A549 (cell line): Measurements from ENCODE around the gene HLF. TPM values are rescaled to one million over a fixed set of nuclear protein-coding genes. Genes with fewer than 3 reads are reported as not detected.

ENCODE experiments used
- ATAC-seq, 2 experiments: fragments of 200-7000 bp in 1 of 2; fragments of >200 bp in 1 of 2; cut with Nextera tagmentation in 1 of 2; cut with Tn5 transposase in 1 of 2; 3 replicates each; pipeline versions ENCODE4 v1.8.0 to v1.9.1; 2018 to 2020; ENCODE audit warnings: mild to moderate bottlenecking in 1 of 2, moderate library complexity in 1 of 2
- CTCF ChIA-PET: fragments of 300-600 bp; sonication (Branson Sonifier 250); formaldehyde crosslinking; extraction: SDS; loops from one replicate; lab custom pipeline; 2021; ENCODE audit warnings: antibody characterized with exemption, inconsistent platforms; lab: Yijun Ruan, JAX
- POLR2A ChIA-PET: fragments of 350-600 bp; formaldehyde crosslinking; extraction: SDS; loops from one replicate; lab custom pipeline; 2021; ENCODE audit warnings: antibody characterized with exemption, inconsistent platforms; lab: Yijun Ruan, JAX
- DNase-seq, 2 experiments: peaks; one replicate each; pipeline versions ENCODE4 v3.0.0 to v3.0.0-alpha.2; 2011 to 2016; ENCODE audit warnings: low read depth in 1 of 2, low spot score in 1 of 2
- FAIRE-seq: peaks from 2 replicates; lab custom pipeline; 2011; peaks lifted over from hg19 to GRCh38; lab: Jason Lieb, UNC
- H3K27ac ChIP-seq, 2 experiments: fragments of >200 bp; sonication (Bioruptor Twin); formaldehyde crosslinking; 3 replicates each; pipeline ENCODE4 v1.5.1; 2016 to 2017
- H3K4me1 ChIP-seq: fragments of >200 bp; sonication (Bioruptor Twin); formaldehyde crosslinking; 3 replicates; pipeline ENCODE4 v1.6.1; 2016
- H3K4me2 ChIP-seq: fragments of >200 bp; sonication (Bioruptor Twin); formaldehyde crosslinking; 3 replicates; pipeline ENCODE4 v1.6.1; 2016
- H3K4me3 ChIP-seq: fragments of >200 bp; sonication (Bioruptor Twin); formaldehyde crosslinking; 3 replicates; pipeline ENCODE4 v1.5.1; 2016
- H3K9me3 ChIP-seq: fragments of >200 bp; sonication (Bioruptor Twin); formaldehyde crosslinking; 3 replicates; pipeline ENCODE4 v1.6.1; 2016
- ATOH8 ChIP-seq: fragments of 250-450 bp; sonication (Bioruptor Pico); IDR thresholded peaks from 2 replicates; pipeline ENCODE4 v1.5.0; 2020; ENCODE audit warnings: low read depth, mild to moderate bottlenecking, moderate library complexity
- EHF ChIP-seq: fragments of 250-450 bp; sonication (Bioruptor Pico); IDR thresholded peaks from 2 replicates; pipeline ENCODE4 v1.5.0; 2020; ENCODE audit warnings: mild to moderate bottlenecking
- EP300 ChIP-seq, 2 experiments: fragments of >200 bp; sonication (Bioruptor Twin); formaldehyde crosslinking; IDR thresholded peaks; 2 replicates in 1 of 2; 3 replicates in 1 of 2; pipeline ENCODE4 v1.6.1; 2016 to 2017
- ESRRA ChIP-seq: fragments of 150-350 bp; IDR thresholded peaks from 2 replicates; pipeline ENCODE4 v1.6.1; 2014; ENCODE audit warnings: mild to moderate bottlenecking, low read length, borderline replicate concordance
- FOSB ChIP-seq: fragments of 250-450 bp; sonication (Bioruptor Pico); IDR thresholded peaks from 2 replicates; pipeline ENCODE4 v1.5.0; 2020; ENCODE audit warnings: mild to moderate bottlenecking, moderate library complexity
- FOXS1 ChIP-seq: fragments of 250-450 bp; sonication (Bioruptor Pico); IDR thresholded peaks from 2 replicates; pipeline ENCODE4 v1.5.0; 2020; ENCODE audit warnings: mild to moderate bottlenecking, moderate library complexity
- HOXA7 ChIP-seq: fragments of 250-450 bp; sonication (Bioruptor Pico); IDR thresholded peaks from 2 replicates; pipeline ENCODE4 v1.5.0; 2020; ENCODE audit warnings: mild to moderate bottlenecking, moderate library complexity
- PBX3 ChIP-seq: IDR thresholded peaks from 2 replicates; pipeline ENCODE4 v1.6.1; 2012
- PHF8 ChIP-seq: fragments of 200-600 bp; sonication (generic); IDR thresholded peaks from 2 replicates; pipeline ENCODE4 v1.6.1; 2016; ENCODE audit warnings: low read depth, mild to moderate bottlenecking, antibody characterized with exemption, moderate library complexity, borderline replicate concordance
- POLR2A ChIP-seq: IDR thresholded peaks from 2 replicates; pipeline ENCODE4 v1.6.1; 2012; ENCODE audit warnings: mild to moderate bottlenecking, low read length
- RAD21 ChIP-seq, 2 experiments: fragments of >200 bp in 1 of 2; sonication (Bioruptor Twin) in 1 of 2; formaldehyde crosslinking in 1 of 2; IDR thresholded peaks in 1 of 2; conservative IDR thresholded peaks in 1 of 2; 2 replicates in 1 of 2; 3 replicates in 1 of 2; pipeline ENCODE4 v1.6.1; 2012 to 2018; ENCODE audit warnings: inconsistent platforms in 1 of 2
- RARB ChIP-seq: fragments of 250-450 bp; sonication (Bioruptor Pico); IDR thresholded peaks from 2 replicates; pipeline ENCODE4 v1.8.0; 2021; ENCODE audit warnings: mild to moderate bottlenecking, moderate library complexity
- RNF2 ChIP-seq: fragments of 200-600 bp; sonication (generic); IDR thresholded peaks from 2 replicates; pipeline ENCODE4 v1.6.1; 2016; ENCODE audit warnings: low read depth, mild to moderate bottlenecking, antibody characterized with exemption, moderate library complexity, borderline replicate concordance
- SREBF2 ChIP-seq: fragments of 450-650 bp; IDR thresholded peaks from 2 replicates; pipeline ENCODE4 v1.6.1; 2014; ENCODE audit warnings: mild to moderate bottlenecking, moderate library complexity
- TFCP2L1 ChIP-seq: fragments of 250-450 bp; sonication (Bioruptor Pico); IDR thresholded peaks from 2 replicates; pipeline ENCODE4 v1.5.0; 2021; ENCODE audit warnings: mild to moderate bottlenecking
- ZC3H11A ChIP-seq: fragments of 450-650 bp; IDR thresholded peaks from 2 replicates; pipeline ENCODE4 v1.6.1; 2014; ENCODE audit warnings: antibody characterized with exemption, mild to moderate bottlenecking
- ZFP36 ChIP-seq: fragments of 450-650 bp; IDR thresholded peaks from 2 replicates; pipeline ENCODE4 v1.6.1; 2014; ENCODE audit warnings: borderline replicate concordance; ENCODE audit not compliant: partially characterized antibody
- ZSCAN20 ChIP-seq: fragments of 250-450 bp; sonication (Bioruptor Pico); IDR thresholded peaks from 2 replicates; pipeline ENCODE4 v1.8.0; 2022; ENCODE audit warnings: mild to moderate bottlenecking, moderate library complexity
- WGBS: methylation state at CpG from one replicate; pipeline ENCODE4 v1.1.6; 2017; ENCODE audit errors: missing lambda C conversion rate; 5-methylcytosine and 5-hydroxymethylcytosine counted together
- polyA plus RNA-seq, 4 experiments: library from polyadenylated mRNA; depleted of rRNA in 3 of 4; stranded (reverse); fragments of >200 nt; fragmentation: RNase III in 1 of 4; extraction: RNeasy Plus Mini Kit Qiagen cat#74134 plus additional on column Dnase treatment in 1 of 4; gene quantifications; 2 replicates in 3 of 4; 3 replicates in 1 of 4; pipeline ENCODE4 v1.2.3, GENCODE V29; 2011 to 2017
- TF ChIP-seq, protein P1 (sequence below): fragments of >200 bp; sonication (Bioruptor Twin); formaldehyde crosslinking; IDR thresholded peaks from 3 replicates; pipeline ENCODE4 v1.6.1; 2016
- TF ChIP-seq, protein P2 (sequence below): fragments of >200 bp; sonication (Bioruptor Twin); formaldehyde crosslinking; IDR thresholded peaks from 3 replicates; pipeline ENCODE4 v1.5.1; 2016
- TF ChIP-seq, protein P3 (sequence below): IDR thresholded peaks from 2 replicates; pipeline ENCODE4 v1.6.1; 2012
- TF ChIP-seq, protein P4 (sequence below): fragments of 250-450 bp; sonication (Bioruptor Pico); IDR thresholded peaks from 2 replicates; pipeline ENCODE4 v1.5.0; 2021; ENCODE audit warnings: mild to moderate bottlenecking, moderate library complexity, borderline replicate concordance

HLF gene
- polyA plus RNA-seq, 2 of the 4 experiments (the other 2 are of a cell fraction): 0.35 to 1.0 TPM

DNA sequence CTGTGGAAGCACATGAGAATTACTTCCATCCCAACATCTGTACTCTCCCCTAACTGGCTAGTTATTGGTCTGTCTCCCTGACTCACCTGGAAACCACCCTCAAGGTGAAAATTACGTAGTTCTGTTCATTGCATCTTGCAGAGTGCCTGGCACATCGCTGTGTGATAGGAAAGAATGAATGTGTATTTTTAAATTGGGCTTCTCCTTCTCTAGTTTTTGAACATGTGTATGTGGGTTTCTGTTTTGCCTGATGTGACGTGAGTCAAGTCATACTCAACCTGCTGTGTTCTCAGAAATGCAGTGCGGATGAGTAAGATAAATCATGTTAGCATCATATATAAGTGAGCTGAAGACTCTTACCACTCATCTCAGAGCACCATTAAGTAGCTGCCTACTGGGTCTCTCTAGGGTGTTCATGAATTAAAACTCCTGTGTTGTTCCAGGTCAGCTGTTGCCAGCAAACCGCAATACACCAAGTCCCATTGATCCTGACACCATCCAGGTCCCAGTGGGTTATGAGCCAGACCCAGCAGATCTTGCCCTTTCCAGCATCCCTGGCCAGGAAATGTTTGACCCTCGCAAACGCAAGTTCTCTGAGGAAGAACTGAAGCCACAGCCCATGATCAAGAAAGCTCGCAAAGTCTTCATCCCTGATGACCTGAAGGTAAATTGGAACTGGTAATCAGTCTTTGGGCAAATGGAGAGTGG, 50.2 kb downstream of the HLF start (continued):
- TF ChIP-seq, protein P1, sequence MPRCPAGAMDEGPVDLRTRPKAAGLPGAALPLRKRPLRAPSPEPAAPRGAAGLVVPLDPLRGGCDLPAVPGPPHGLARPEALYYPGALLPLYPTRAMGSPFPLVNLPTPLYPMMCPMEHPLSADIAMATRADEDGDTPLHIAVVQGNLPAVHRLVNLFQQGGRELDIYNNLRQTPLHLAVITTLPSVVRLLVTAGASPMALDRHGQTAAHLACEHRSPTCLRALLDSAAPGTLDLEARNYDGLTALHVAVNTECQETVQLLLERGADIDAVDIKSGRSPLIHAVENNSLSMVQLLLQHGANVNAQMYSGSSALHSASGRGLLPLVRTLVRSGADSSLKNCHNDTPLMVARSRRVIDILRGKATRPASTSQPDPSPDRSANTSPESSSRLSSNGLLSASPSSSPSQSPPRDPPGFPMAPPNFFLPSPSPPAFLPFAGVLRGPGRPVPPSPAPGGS: no peak
- no peak for TF ChIP-seq FOSB (CRISPR knock-in tag)
- no peak for TF ChIP-seq FOXS1 (CRISPR knock-in tag)
- TF ChIP-seq, protein P2, sequence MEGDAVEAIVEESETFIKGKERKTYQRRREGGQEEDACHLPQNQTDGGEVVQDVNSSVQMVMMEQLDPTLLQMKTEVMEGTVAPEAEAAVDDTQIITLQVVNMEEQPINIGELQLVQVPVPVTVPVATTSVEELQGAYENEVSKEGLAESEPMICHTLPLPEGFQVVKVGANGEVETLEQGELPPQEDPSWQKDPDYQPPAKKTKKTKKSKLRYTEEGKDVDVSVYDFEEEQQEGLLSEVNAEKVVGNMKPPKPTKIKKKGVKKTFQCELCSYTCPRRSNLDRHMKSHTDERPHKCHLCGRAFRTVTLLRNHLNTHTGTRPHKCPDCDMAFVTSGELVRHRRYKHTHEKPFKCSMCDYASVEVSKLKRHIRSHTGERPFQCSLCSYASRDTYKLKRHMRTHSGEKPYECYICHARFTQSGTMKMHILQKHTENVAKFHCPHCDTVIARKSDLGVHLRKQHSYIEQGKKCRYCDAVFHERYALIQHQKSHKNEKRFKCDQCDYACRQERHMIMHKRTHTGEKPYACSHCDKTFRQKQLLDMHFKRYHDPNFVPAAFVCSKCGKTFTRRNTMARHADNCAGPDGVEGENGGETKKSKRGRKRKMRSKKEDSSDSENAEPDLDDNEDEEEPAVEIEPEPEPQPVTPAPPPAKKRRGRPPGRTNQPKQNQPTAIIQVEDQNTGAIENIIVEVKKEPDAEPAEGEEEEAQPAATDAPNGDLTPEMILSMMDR: no peak
- TF ChIP-seq RAD21 (conservative IDR thresholded peaks at IDR 0.05 in 1 of 2, IDR thresholded peaks at IDR 0.05 in 1 of 2): no peak
- no peak for TF ChIP-seq ZC3H11A

- CTCF ChIA-PET: no interaction called here
These were observed 51.7 kb downstream of the HLF start for GRCh38 chr17:55316499-55316898.

DNA sequence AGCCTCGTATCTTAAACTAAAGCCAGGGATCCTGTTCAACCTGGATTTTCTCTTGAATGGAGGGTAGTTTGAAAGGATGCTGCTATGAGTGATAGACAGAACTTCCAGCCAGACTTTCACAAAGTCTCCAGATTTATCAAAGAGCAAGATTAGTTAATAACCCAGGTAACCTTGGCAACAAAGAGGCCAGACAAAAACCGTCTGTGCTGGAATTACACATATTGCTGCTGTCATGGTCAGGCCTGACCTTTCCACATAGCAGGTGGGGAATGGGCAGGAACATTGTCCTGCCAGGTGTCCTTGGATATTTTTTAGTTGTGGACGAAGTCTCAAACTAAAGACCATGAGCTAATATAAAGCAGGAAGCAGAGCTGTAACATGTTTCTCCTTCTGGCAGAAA, 52.5 kb downstream of the HLF start:
- Histone ChIP-seq H3K4me3 (no peak overlapping the region), H3K4me2 (no peak overlapping the region), H3K9me3 (no peaks in the 10 kb centered on the region), H3K27ac (no peak overlapping the region), H3K4me1 (no peaks in the 10 kb centered on the region)
- ChIA-PET POLR2A (no interaction called here), CTCF (no interaction called here)
- FAIRE-seq (no peak), DNase-seq (no peak), ATAC-seq (no peak)
- no peak for TF ChIP-seq EP300 (IDR thresholded peaks at IDR 0.05)
- TF ChIP-seq, protein P3, sequence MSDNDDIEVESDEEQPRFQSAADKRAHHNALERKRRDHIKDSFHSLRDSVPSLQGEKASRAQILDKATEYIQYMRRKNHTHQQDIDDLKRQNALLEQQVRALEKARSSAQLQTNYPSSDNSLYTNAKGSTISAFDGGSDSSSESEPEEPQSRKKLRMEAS: no peak
- no peak for TF ChIP-seq ATOH8
- TF ChIP-seq PBX3: no peak
- TF ChIP-seq ESRRA: no peak
- no peak for TF ChIP-seq FOSB (CRISPR knock-in tag)
- no peak for TF ChIP-seq RNF2
- no peak for TF ChIP-seq ZC3H11A
- no peak for TF ChIP-seq TFCP2L1 (CRISPR knock-in tag)
- no peak for TF ChIP-seq HOXA7 (CRISPR knock-in tag)
- TF ChIP-seq POLR2A: no peak
- no peak for TF ChIP-seq SREBF2
- TF ChIP-seq, protein P4, sequence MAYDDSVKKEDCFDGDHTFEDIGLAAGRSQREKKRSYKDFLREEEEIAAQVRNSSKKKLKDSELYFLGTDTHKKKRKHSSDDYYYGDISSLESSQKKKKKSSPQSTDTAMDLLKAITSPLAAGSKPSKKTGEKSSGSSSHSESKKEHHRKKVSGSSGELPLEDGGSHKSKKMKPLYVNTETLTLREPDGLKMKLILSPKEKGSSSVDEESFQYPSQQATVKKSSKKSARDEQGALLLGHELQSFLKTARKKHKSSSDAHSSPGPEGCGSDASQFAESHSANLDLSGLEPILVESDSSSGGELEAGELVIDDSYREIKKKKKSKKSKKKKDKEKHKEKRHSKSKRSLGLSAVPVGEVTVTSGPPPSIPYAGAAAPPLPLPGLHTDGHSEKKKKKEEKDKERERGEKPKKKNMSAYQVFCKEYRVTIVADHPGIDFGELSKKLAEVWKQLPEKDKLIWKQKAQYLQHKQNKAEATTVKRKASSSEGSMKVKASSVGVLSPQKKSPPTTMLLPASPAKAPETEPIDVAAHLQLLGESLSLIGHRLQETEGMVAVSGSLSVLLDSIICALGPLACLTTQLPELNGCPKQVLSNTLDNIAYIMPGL: no peak
- no peak for TF ChIP-seq PHF8
- TF ChIP-seq ZSCAN20 (CRISPR knock-in tag): no peak
- TF ChIP-seq EHF (CRISPR knock-in tag): no peak
- TF ChIP-seq RAD21 (conservative IDR thresholded peaks at IDR 0.05 in 1 of 2, IDR thresholded peaks at IDR 0.05 in 1 of 2): no peak
- 72% methylated on average over 3 of the region's 3 CpGs for WGBS

More at GRCh38 chr17:55316499-55316898, 51.7 kb downstream of the HLF start:
- Histone ChIP-seq H3K27ac (no peak overlapping the region), H3K4me2 (no peak overlapping the region), H3K9me3 (no peaks in the 10 kb centered on the region), H3K4me3 (no peak overlapping the region), H3K4me1 (no peaks in the 10 kb centered on the region)
- TF ChIP-seq RARB (CRISPR knock-in tag) (no peak), ZFP36 (no peak)
- WGBS: 52% methylated on average over 2 of the region's 2 CpGs
- DNase-seq (no peak), FAIRE-seq (no peak), ATAC-seq (no peak)
- POLR2A ChIA-PET: no interaction called here
